ENCODE results near the gene EGR2.

DNA sequence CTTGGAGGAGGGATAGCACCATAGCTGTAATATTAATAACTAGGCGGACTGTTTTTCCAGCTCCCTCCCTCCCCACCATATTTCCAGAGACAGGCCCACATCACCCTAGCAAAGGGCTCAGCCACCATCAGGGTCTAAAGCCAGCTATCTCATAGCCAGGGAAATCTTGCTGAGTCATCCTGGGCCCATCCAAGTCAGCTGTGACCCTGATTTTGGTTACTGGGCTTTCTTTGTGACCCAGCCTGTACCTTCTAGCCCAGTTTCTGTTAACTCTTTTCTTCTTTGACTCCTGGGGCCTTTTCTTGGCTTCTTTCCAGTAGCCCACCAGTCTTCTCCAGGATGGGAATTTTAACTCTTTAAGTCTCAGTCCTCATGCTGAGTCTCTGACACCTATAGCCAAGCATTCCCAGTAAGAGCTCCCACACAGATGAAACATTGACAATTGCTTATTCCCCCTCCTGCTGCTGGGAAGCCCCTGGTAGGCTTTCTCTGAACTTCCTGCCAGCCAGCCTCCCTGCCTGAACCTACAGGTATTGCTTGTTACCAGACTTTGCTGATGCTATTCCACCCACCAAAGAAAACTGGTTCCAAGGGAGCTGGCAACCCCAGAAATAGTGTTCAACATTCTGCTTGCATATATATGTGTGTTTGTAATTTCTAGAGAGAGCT, 46.5 kb downstream of the EGR2 start:
- no peak for TF ChIP-seq SIN3A (IDR thresholded peaks at IDR 0.05; ENCODE audit: borderline replicate concordance, insufficient read depth, low read depth, low read length)
- TF ChIP-seq, protein P1, sequence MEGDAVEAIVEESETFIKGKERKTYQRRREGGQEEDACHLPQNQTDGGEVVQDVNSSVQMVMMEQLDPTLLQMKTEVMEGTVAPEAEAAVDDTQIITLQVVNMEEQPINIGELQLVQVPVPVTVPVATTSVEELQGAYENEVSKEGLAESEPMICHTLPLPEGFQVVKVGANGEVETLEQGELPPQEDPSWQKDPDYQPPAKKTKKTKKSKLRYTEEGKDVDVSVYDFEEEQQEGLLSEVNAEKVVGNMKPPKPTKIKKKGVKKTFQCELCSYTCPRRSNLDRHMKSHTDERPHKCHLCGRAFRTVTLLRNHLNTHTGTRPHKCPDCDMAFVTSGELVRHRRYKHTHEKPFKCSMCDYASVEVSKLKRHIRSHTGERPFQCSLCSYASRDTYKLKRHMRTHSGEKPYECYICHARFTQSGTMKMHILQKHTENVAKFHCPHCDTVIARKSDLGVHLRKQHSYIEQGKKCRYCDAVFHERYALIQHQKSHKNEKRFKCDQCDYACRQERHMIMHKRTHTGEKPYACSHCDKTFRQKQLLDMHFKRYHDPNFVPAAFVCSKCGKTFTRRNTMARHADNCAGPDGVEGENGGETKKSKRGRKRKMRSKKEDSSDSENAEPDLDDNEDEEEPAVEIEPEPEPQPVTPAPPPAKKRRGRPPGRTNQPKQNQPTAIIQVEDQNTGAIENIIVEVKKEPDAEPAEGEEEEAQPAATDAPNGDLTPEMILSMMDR (IDR thresholded peaks at IDR 0.05) = no peak
- no peak for TF ChIP-seq TCF7L2 (IDR thresholded peaks at IDR 0.05; ENCODE audit: low read depth, low read length)

All from Panc1 (cell line).